GM12878 (cell line): ENCODE results near the gene MAPK9. TPM values are rescaled to one million over a fixed set of nuclear protein-coding genes. Genes with fewer than 3 reads are reported as not detected.

Experiments used
- ATAC-seq: fragments of 200-7000 bp; cut with Tn5 transposase; 3 replicates; pipeline ENCODE4 v1.9.1; 2020; ENCODE audit warnings: mild to moderate bottlenecking, moderate library complexity
- BruUV-seq: library from RNA; stranded (reverse); fragments of 400-500 nt; replicated peaks from 2 replicates; lab custom pipeline; 2021; lab: Mats Ljungman, UMichigan
- CTCF ChIA-PET: fragments of 300-600 bp; sonication (Branson Sonifier 250); formaldehyde crosslinking; extraction: SDS; loops from one replicate; lab custom pipeline; 2021; ENCODE audit warnings: inconsistent platforms; lab: Yijun Ruan, JAX
- POLR2A ChIA-PET: fragments of 350-600 bp; formaldehyde crosslinking; extraction: SDS; loops from one replicate; lab custom pipeline; 2021; ENCODE audit warnings: inconsistent platforms; lab: Charles Lee
- RAD21 ChIA-PET: fragments of 300-600 bp; sonication (Branson Sonifier 250); formaldehyde crosslinking; loops from one replicate; lab custom pipeline; 2023; ENCODE audit warnings: antibody characterized with exemption; ENCODE audit not compliant: unreplicated experiment; lab: Charles Lee
- SMC1A ChIA-PET: fragments of 300-600 bp; sonication (Branson Sonifier 250); formaldehyde crosslinking; loops from one replicate; lab custom pipeline; 2023; ENCODE audit not compliant: unreplicated experiment, uncharacterized antibody; lab: Charles Lee
- DNase-seq: peaks from one replicate; pipeline ENCODE4 v3.0.0-alpha.2; 2011; ENCODE audit warnings: low read depth, low spot score
- FAIRE-seq: peaks from 3 replicates; lab custom pipeline; 2011; peaks lifted over from hg19 to GRCh38; lab: Jason Lieb, UNC
- H2AFZ ChIP-seq: 2 replicates; pipeline ENCODE4 v1.6.0; 2011; ENCODE audit warnings: low read depth, low read length, control low read depth; ENCODE audit not compliant: control insufficient read depth
- H3K27ac ChIP-seq: 2 replicates; pipeline ENCODE4 v1.5.1; 2011; ENCODE audit warnings: control low read depth; ENCODE audit not compliant: control insufficient read depth, insufficient read depth
- H3K27me3 ChIP-seq, 2 experiments: replicated peaks in 1 of 2; 2 replicates each; pipeline versions ENCODE4 v1.6.0 to v1.6.1; 2011; ENCODE audit warnings: low read length in 1 of 2; ENCODE audit not compliant: control insufficient read depth in 2 of 2, insufficient read depth in 2 of 2
- H3K36me3 ChIP-seq, 2 experiments: 2 replicates each; pipeline ENCODE4 v1.5.1; 2011; ENCODE audit warnings: low read length in 1 of 2; ENCODE audit not compliant: control insufficient read depth in 2 of 2, insufficient read depth in 2 of 2
- H3K4me1 ChIP-seq: 2 replicates; pipeline ENCODE4 v1.6.1; 2011; ENCODE audit warnings: mild to moderate bottlenecking, low read length, moderate library complexity, mixed read lengths; ENCODE audit not compliant: control insufficient read depth, insufficient read depth
- H3K4me2 ChIP-seq: 2 replicates; pipeline ENCODE4 v1.6.0; 2011; ENCODE audit warnings: control low read depth; ENCODE audit not compliant: control insufficient read depth, insufficient read depth
- H3K4me3 ChIP-seq: fragments of 200-600 bp; sonication (generic); 2 replicates; pipeline ENCODE4 v1.5.1; 2016
- H3K79me2 ChIP-seq: 2 replicates; pipeline ENCODE4 v1.6.0; 2011; ENCODE audit warnings: low read length; ENCODE audit not compliant: control insufficient read depth, insufficient read depth
- H3K9ac ChIP-seq: 2 replicates; pipeline ENCODE4 v1.8.0; 2011; ENCODE audit warnings: low read length, control low read depth, mixed read lengths; ENCODE audit not compliant: control insufficient read depth, insufficient read depth
- H3K9me3 ChIP-seq: replicated peaks from 3 replicates; pipeline ENCODE4 v1.5.1; 2011; ENCODE audit warnings: mild to moderate bottlenecking, low read length; ENCODE audit not compliant: control insufficient read depth, insufficient read depth
- H4K20me1 ChIP-seq: 2 replicates; pipeline ENCODE4 v1.6.0; 2011; ENCODE audit not compliant: control insufficient read depth, insufficient read depth
- ATF2 ChIP-seq: IDR thresholded peaks from 2 replicates; pipeline ENCODE4 v1.6.1; 2012; ENCODE audit warnings: low read length, inconsistent platforms
- BMI1 ChIP-seq: fragments of 450-650 bp; IDR thresholded peaks from 2 replicates; pipeline ENCODE4 v1.6.1; 2016; ENCODE audit warnings: mild to moderate bottlenecking, moderate library complexity, borderline replicate concordance
- CEBPZ ChIP-seq: fragments of 150-350 bp; IDR thresholded peaks from 2 replicates; pipeline ENCODE4 v1.6.1; 2016; ENCODE audit warnings: low read depth, low read length
- CREB1 ChIP-seq: IDR thresholded peaks from 2 replicates; pipeline ENCODE4 v1.6.1; 2012; ENCODE audit warnings: low read depth, mild to moderate bottlenecking, inconsistent platforms
- NFXL1 ChIP-seq: fragments of 450-650 bp; IDR thresholded peaks from 2 replicates; pipeline ENCODE4 v1.6.1; 2017; ENCODE audit warnings: antibody characterized with exemption, mild to moderate bottlenecking, borderline replicate concordance
- NKRF ChIP-seq: fragments of 450-650 bp; conservative IDR thresholded peaks from 2 replicates; pipeline ENCODE4 v1.6.1; 2017; ENCODE audit warnings: mild to moderate bottlenecking, moderate library complexity
- NR2C1 ChIP-seq: fragments of 450-650 bp; IDR thresholded peaks from 2 replicates; pipeline ENCODE4 v1.6.1; 2017; ENCODE audit warnings: antibody characterized with exemption, mild to moderate bottlenecking, moderate library complexity
- PAX8 ChIP-seq: fragments of 450-650 bp; IDR thresholded peaks from 2 replicates; pipeline ENCODE4 v1.6.1; 2017; ENCODE audit warnings: mild to moderate bottlenecking, moderate library complexity
- POLR2A ChIP-seq: IDR thresholded peaks from 2 replicates; pipeline ENCODE4 v1.6.1; 2011; ENCODE audit warnings: low read depth, mild to moderate bottlenecking, low read length
- SMC3 ChIP-seq: IDR thresholded peaks from 2 replicates; pipeline ENCODE4 v1.6.1; 2011; ENCODE audit warnings: low read length, improper control_type of control experiment, borderline replicate concordance
- STAT3 ChIP-seq: IDR thresholded peaks from 2 replicates; pipeline ENCODE4 v1.6.1; 2011; ENCODE audit warnings: low read depth, low read length, improper control_type of control experiment
- WGBS: methylation state at CpG from one replicate; pipeline ENCODE4 v1.1.6; 2016; ENCODE audit warnings: low lambda C conversion rate; ENCODE audit not compliant: insufficient replicate concordance, insufficient coverage; ENCODE audit errors: missing lambda C conversion rate; 5-methylcytosine and 5-hydroxymethylcytosine counted together
- in situ Hi-C: fragments of 300-500 bp; cut with MboI; formaldehyde crosslinking; loops from 9 replicates; pipeline ENCODE4 v1.14.3; 2018; ENCODE audit warnings: mixed read lengths
- intact Hi-C: fragments of 100-400 bp; cut with micrococcal nuclease; formaldehyde crosslinking; loops from one replicate; pipeline ENCODE4 v1.14.2; 2022; ENCODE audit not compliant: unreplicated experiment
- polyA plus RNA-seq, 11 experiments: library from polyadenylated mRNA; depleted of rRNA in 4 of 11; unstranded in 6 of 11; stranded (reverse) in 5 of 11; fragments of >200 nt; fragmentation: Nextera tagmentation in 4 of 11; fragmentation: Illumina TruSeq in 1 of 11; extraction: Ambion mirVana in 4 of 11; extraction: Trizol in 1 of 11; gene quantifications; 1 replicate in 1 of 11; 2 replicates in 10 of 11; pipeline versions ENCODE4 v1.2.1 to v1.2.3, GENCODE V29; 2011 to 2016; ENCODE audit warnings: inconsistent platforms in 2 of 11, missing spikeins in 2 of 11, low read depth in 1 of 11
- total RNA-seq, 4 experiments: library from RNA; depleted of rRNA in 3 of 4; stranded (reverse); fragments of >200 nt in 3 of 4; fragmentation: Illumina TruSeq in 1 of 4; extraction: Trizol in 1 of 4; gene quantifications; 2 replicates each; pipeline versions ENCODE4 v1.2.1 to v1.2.3, GENCODE V29; 2013 to 2021

Gene MAPK9
- total and polyA plus RNA-seq, 10 of the 15 experiments (the other 5 are each of a cell fraction or from before 2014, with no cell fraction given): 2.1 to 52.9 (median 21.7) TPM

GRCh38 chr5:180284149-180284548 lies 7.7 kb downstream of the MAPK9 start:
- no TSS peak for BruUV-seq
- ATAC-seq (no peak), FAIRE-seq (no peak), DNase-seq (no peak)
- no peaks in the 10 kb centered on the region for H4K20me1 ChIP-seq
- SMC1A ChIA-PET: no interaction called here
- POLR2A ChIA-PET: interaction anchor here (0.5 to 1.3 kb wide), 2 partner anchors 9 to 18 kb away, joined by 3 read pairs; no protein-coding TSS in a partner anchor
- intact Hi-C loops: no loop called here
- no peak overlapping the region for H3K4me3 ChIP-seq
- CTCF ChIA-PET: interaction anchor here (1.0 kb wide), 2 partner anchors 44 to 58 kb away, joined by 3 read pairs; no protein-coding TSS in a partner anchor
- no peaks in the 10 kb centered on the region for H3K79me2 ChIP-seq
- H3K4me1 ChIP-seq: no peaks in the 10 kb centered on the region
- H3K9ac ChIP-seq: no peak overlapping the region
- H3K4me2 ChIP-seq: no peak overlapping the region
- RAD21 ChIA-PET: no interaction called here
- no peak overlapping the region for H3K27ac ChIP-seq
- no peak overlapping the region for H2AFZ ChIP-seq
- H3K9me3 ChIP-seq: peaks cover 11% of the 10 kb centered on the region
- in situ Hi-C loops: no loop called here
- TF ChIP-seq BMI1: no peak
- 93% methylated on average over 10 of the region's 10 CpGs for WGBS
- H3K36me3 ChIP-seq: peaks cover 2 to 17% of the 10 kb centered on the region in 2 experiments
- no peaks in the 10 kb centered on the region for H3K27me3 ChIP-seq

- no peaks in the 10 kb centered on the region for H3K27me3 ChIP-seq
- no peak overlapping the region for H3K4me3 ChIP-seq
- ChIA-PET SMC1A (no interaction called here), POLR2A (no interaction called here), CTCF (no interaction called here), RAD21 (interaction anchor here (0.6 kb wide), 1 partner anchor 105 kb away, joined by 3 read pairs; no protein-coding TSS in a partner anchor)
- in situ Hi-C loops: no loop called here
- 91% methylated on average over 10 of the region's 10 CpGs for WGBS
- intact Hi-C loops: no loop called here
- H3K9me3 ChIP-seq: peaks cover 12% of the 10 kb centered on the region
- H3K27ac ChIP-seq: no peak overlapping the region
- H3K9ac ChIP-seq: no peak overlapping the region
- no peaks in the 10 kb centered on the region for H4K20me1 ChIP-seq
- H3K4me1 ChIP-seq: no peaks in the 10 kb centered on the region
- no peak for FAIRE-seq
- peaks cover 3 to 19% of the 10 kb centered on the region in 2 experiments for H3K36me3 ChIP-seq
- no peak for DNase-seq
- BruUV-seq: no TSS peak
- H3K4me2 ChIP-seq: no peak overlapping the region
- no peaks in the 10 kb centered on the region for H3K79me2 ChIP-seq
- no peak for ATAC-seq
- no peak overlapping the region for H2AFZ ChIP-seq
- TF ChIP-seq STAT3 (no peak), NFXL1 (no peak), NR2C1 (no peak), SMC3 (no peak), POLR2A (no peak), NKRF (no peak), CEBPZ (no peak), CREB1 (no peak), ATF2 (no peak), PAX8 (no peak)
These were observed 8.8 kb downstream of the MAPK9 start for GRCh38 chr5:180283026-180283615.
